Measurements from ENCODE around the gene GUCY2C.
A peak's percentile ranks its signal among the peaks of the same experiment; 100 is the strongest.

Gene GUCY2C

GRCh38 chr12:14573118-14573517 is 123.3 kb downstream of the GUCY2C start:
- Histone ChIP-seq H3K4me1 (ENCODE audit: insufficient read depth, low read length, severe bottlenecking) (peaks cover 57% of the 10 kb centered on the region), H2AFZ (ENCODE audit: low read length) (no peak overlapping the region), H3K27ac (ENCODE audit: low read depth, low read length, poor library complexity, severe bottlenecking) (peak overlapping the region; percentile 35), H3K36me3 (ENCODE audit: insufficient read depth, low read length) (no peaks in the 10 kb centered on the region), H3K9me2 (ENCODE audit: low read depth, low read length) (no peaks in the 10 kb centered on the region), H3K9me3 (ENCODE audit: low read length) (no peaks in the 10 kb centered on the region), H3K79me2 (ENCODE audit: insufficient read depth, low read length) (no peaks in the 10 kb centered on the region), H3K9ac (ENCODE audit: low read length) (no peak overlapping the region), H3F3A (ENCODE audit: insufficient read depth, low read length) (peaks cover 11% of the 10 kb centered on the region; the same call in 1 of the 2 replicates), H3K4me3 (ENCODE audit: low read depth, low read length, poor library complexity, severe bottlenecking) (no peak overlapping the region), H3K4me2 (ENCODE audit: low read length) (no peak overlapping the region), H3K27me3 (ENCODE audit: insufficient read depth, low read length) (no peaks in the 10 kb centered on the region), H4K20me1 (ENCODE audit: insufficient read depth, low read length) (no peaks in the 10 kb centered on the region)
- no peak for TF ChIP-seq CTCF (IDR thresholded peaks at IDR 0.05; ENCODE audit: low read length)

GRCh38 chr12:14572401-14572800 is 124.0 kb downstream of the GUCY2C start:
- Histone ChIP-seq H3K4me2 (ENCODE audit: low read length) (no peak overlapping the region), H3K27me3 (ENCODE audit: insufficient read depth, low read length) (no peaks in the 10 kb centered on the region), H3K9ac (ENCODE audit: low read length) (no peak overlapping the region), H2AFZ (ENCODE audit: low read length) (no peak overlapping the region), H3K9me3 (ENCODE audit: low read length) (no peaks in the 10 kb centered on the region), H3K27ac (ENCODE audit: low read depth, low read length, poor library complexity, severe bottlenecking) (peak overlapping the region; percentile 32), H3K79me2 (ENCODE audit: insufficient read depth, low read length) (no peaks in the 10 kb centered on the region), H3F3A (ENCODE audit: insufficient read depth, low read length) (peaks cover 10% of the 10 kb centered on the region; the same call in 1 of the 2 replicates), H3K9me2 (ENCODE audit: low read depth, low read length) (no peaks in the 10 kb centered on the region), H4K20me1 (ENCODE audit: insufficient read depth, low read length) (no peaks in the 10 kb centered on the region), H3K36me3 (ENCODE audit: insufficient read depth, low read length) (no peaks in the 10 kb centered on the region), H3K4me3 (ENCODE audit: low read depth, low read length, poor library complexity, severe bottlenecking) (no peak overlapping the region), H3K4me1 (ENCODE audit: insufficient read depth, low read length, severe bottlenecking) (peaks cover 51% of the 10 kb centered on the region)
- peak; percentile 59 for TF ChIP-seq CTCF (IDR thresholded peaks at IDR 0.05; ENCODE audit: low read length)
- no peak for TF ChIP-seq EZH2 (IDR thresholded peaks at IDR 0.05; ENCODE audit: borderline replicate concordance, low read length)

GRCh38 chr12:14571779-14572178 is 124.6 kb downstream of the GUCY2C start:
- no peaks in the 10 kb centered on the region for H3K9me3 ChIP-seq (ENCODE audit: low read length)
- no peaks in the 10 kb centered on the region for H3K36me3 ChIP-seq (ENCODE audit: insufficient read depth, low read length)
- no peaks in the 10 kb centered on the region for H3K27me3 ChIP-seq (ENCODE audit: insufficient read depth, low read length)
- H3K4me2 ChIP-seq (ENCODE audit: low read length), result no peak overlapping the region
- H3K79me2 ChIP-seq (ENCODE audit: insufficient read depth, low read length), result no peaks in the 10 kb centered on the region
- H3F3A ChIP-seq (ENCODE audit: insufficient read depth, low read length), result peaks cover 6% of the 10 kb centered on the region; the same call in 1 of the 2 replicates
- no peak overlapping the region for H3K9ac ChIP-seq (ENCODE audit: low read length)
- H3K4me1 ChIP-seq (ENCODE audit: insufficient read depth, low read length, severe bottlenecking), result peaks cover 47% of the 10 kb centered on the region
- no peaks in the 10 kb centered on the region for H3K9me2 ChIP-seq (ENCODE audit: low read depth, low read length)
- H2AFZ ChIP-seq (ENCODE audit: low read length), result no peak overlapping the region
- no peaks in the 10 kb centered on the region for H4K20me1 ChIP-seq (ENCODE audit: insufficient read depth, low read length)
- TF ChIP-seq CTCF (IDR thresholded peaks at IDR 0.05; ENCODE audit: low read length), result no peak
- no peak for TF ChIP-seq EZH2 (IDR thresholded peaks at IDR 0.05; ENCODE audit: borderline replicate concordance, low read length)
- H3K4me3 ChIP-seq (ENCODE audit: low read depth, low read length, poor library complexity, severe bottlenecking), result no peak overlapping the region
- peak overlapping the region; percentile 32 for H3K27ac ChIP-seq (ENCODE audit: low read depth, low read length, poor library complexity, severe bottlenecking)
